ENCODE data around the gene REL. TPM values are rescaled to one million over a fixed set of nuclear protein-coding genes. Genes with fewer than 3 reads are reported as not detected.

Gene REL
- total RNA-seq, 1 donor from 2014 or later = 8.7 TPM

- TF ChIP-seq CTCF (conservative IDR thresholded peaks at IDR 0.05) = no peak
- no peaks in the 10 kb centered on the region for H3K36me3 Mint-ChIP-seq (ENCODE audit: low read depth)
- no peak overlapping the region for H3K27ac Mint-ChIP-seq (ENCODE audit: unreplicated experiment)
- H3K4me3 Mint-ChIP-seq = no peak overlapping the region
- H3K4me1 Mint-ChIP-seq = peaks cover 4% of the 10 kb centered on the region
- H3K27me3 Mint-ChIP-seq (ENCODE audit: low read depth) = no peaks in the 10 kb centered on the region
- no peaks in the 10 kb centered on the region for H3K9me3 Mint-ChIP-seq
- DNase-seq (ENCODE audit: low read depth, low spot score) = no peak
These were observed 91.7 kb downstream of the REL start for GRCh38 chr2:60972889-60973656.

GRCh38 chr2:60973705-60974104 lies 92.3 kb downstream of the REL start:
- DNase-seq (ENCODE audit: low read depth, low spot score) = no peak
- Mint-ChIP-seq H3K27ac (ENCODE audit: unreplicated experiment) (no peak overlapping the region), H3K4me3 (no peak overlapping the region), H3K9me3 (no peaks in the 10 kb centered on the region), H3K4me1 (peaks cover 4% of the 10 kb centered on the region), H3K27me3 (ENCODE audit: low read depth) (no peaks in the 10 kb centered on the region), H3K36me3 (ENCODE audit: low read depth) (no peaks in the 10 kb centered on the region)
- no peak for TF ChIP-seq CTCF (conservative IDR thresholded peaks at IDR 0.05)

- peaks cover 4% of the 10 kb centered on the region for H3K4me1 Mint-ChIP-seq
- no peaks in the 10 kb centered on the region for H3K36me3 Mint-ChIP-seq (ENCODE audit: low read depth)
- H3K9me3 Mint-ChIP-seq = no peaks in the 10 kb centered on the region
- no peaks in the 10 kb centered on the region for H3K27me3 Mint-ChIP-seq (ENCODE audit: low read depth)
- DNase-seq (ENCODE audit: low read depth, low spot score) = no peak
- no peak overlapping the region for H3K4me3 Mint-ChIP-seq
- TF ChIP-seq CTCF (conservative IDR thresholded peaks at IDR 0.05) = no peak
- peak overlapping the region; percentile 6 for H3K27ac Mint-ChIP-seq (ENCODE audit: unreplicated experiment)
These were observed 93.3 kb downstream of the REL start for GRCh38 chr2:60974652-60975051.

Other genes starting within 250 kb of the REL start
- 20.4 and 21.1 TPM in 2 replicates for gene PAPOLG, start 125.3 kb upstream of the REL start, total RNA-seq
- 25.2 and 26.9 TPM in 2 replicates for gene PEX13, start 136.1 kb downstream of the REL start, total RNA-seq
- gene PUS10, start 136.7 kb downstream of the REL start, total RNA-seq = 4.6 and 5.0 TPM in 2 replicates
- 30.3 and 33.3 TPM in 2 replicates for gene SANBR, start 184.3 kb downstream of the REL start, total RNA-seq